K562 (cell line): Measurements from ENCODE around the gene OVOL3. TPM values are rescaled to one million over a fixed set of nuclear protein-coding genes. Genes with fewer than 3 reads are reported as not detected.
A peak's percentile ranks its signal among the peaks of the same experiment; 100 is the strongest.

ENCODE experiments used
- BCLAF1 ChIP-seq, 2 experiments: fragments of 450-650 bp in 1 of 2; IDR thresholded peaks; 2 replicates each; pipeline ENCODE4 v1.6.1; 2011 to 2017; ENCODE audit warnings: low read depth in 2 of 2, antibody characterized with exemption in 1 of 2, borderline replicate concordance in 1 of 2, low read length in 1 of 2, mild to moderate bottlenecking in 1 of 2, mixed read lengths in 1 of 2; ENCODE audit not compliant: control insufficient read depth in 1 of 2
- CCAR2 ChIP-seq: fragments of 200-400 bp; formaldehyde crosslinking; IDR thresholded peaks from 2 replicates; pipeline ENCODE4 v1.6.1; 2017; ENCODE audit warnings: mild to moderate bottlenecking, low read depth, low read length
- ELF1 ChIP-seq: fragments of 200-800 bp; sonication (Bioruptor generic); IDR thresholded peaks from 2 replicates; pipeline ENCODE4 v1.6.1; 2016; ENCODE audit warnings: missing genetic modification characterization, missing compliant biosample characterization
- HBP1 ChIP-seq: fragments of 450-650 bp; formaldehyde crosslinking; IDR thresholded peaks from 2 replicates; pipeline ENCODE4 v1.4.0; 2022; ENCODE audit warnings: missing genetic modification characterization
- MCM7 ChIP-seq, 2 experiments: fragments of 450-650 bp; IDR thresholded peaks; 2 replicates each; pipeline ENCODE4 v1.6.1; 2016 to 2018
- MEF2A ChIP-seq: IDR thresholded peaks from 2 replicates; pipeline ENCODE4 v1.6.1; 2011; ENCODE audit warnings: low read depth, mild to moderate bottlenecking, low read length, moderate library complexity; ENCODE audit not compliant: control insufficient read depth
- POLR3G ChIP-seq: IDR thresholded peaks from 2 replicates; pipeline ENCODE4 v1.6.1; 2011; ENCODE audit not compliant: insufficient read length, insufficient replicate concordance; ENCODE audit errors: extremely low read depth
- RBM14 ChIP-seq: fragments of 200-400 bp; formaldehyde crosslinking; IDR thresholded peaks from 2 replicates; pipeline ENCODE4 v1.6.1; 2018; ENCODE audit warnings: low read depth, mild to moderate bottlenecking, low read length, moderate library complexity, borderline replicate concordance; ENCODE audit not compliant: insufficient read depth
- SNAPC5 ChIP-seq: fragments of 250-450 bp; sonication (Bioruptor Pico); IDR thresholded peaks from 2 replicates; pipeline ENCODE4 v1.8.0; 2021; ENCODE audit warnings: moderate library complexity, mild to moderate bottlenecking, inconsistent platforms
- THRA ChIP-seq: fragments of 450-650 bp; IDR thresholded peaks from 2 replicates; pipeline ENCODE4 v1.6.1; 2017; ENCODE audit warnings: mild to moderate bottlenecking, moderate library complexity
- ZNF124 ChIP-seq: sonication (generic); formaldehyde crosslinking; IDR thresholded peaks from 2 replicates; pipeline ENCODE4 v1.8.1; 2022; ENCODE audit warnings: missing genetic modification reagents
- ZNF140 ChIP-seq: fragments of 250-450 bp; sonication (Bioruptor Pico); IDR thresholded peaks from 2 replicates; pipeline ENCODE4 v1.8.0; 2021; ENCODE audit warnings: moderate library complexity, mild to moderate bottlenecking, inconsistent platforms
- ZNF274 ChIP-seq: IDR thresholded peaks from 2 replicates; pipeline ENCODE4 v1.6.1; 2011; ENCODE audit warnings: low read depth, mild to moderate bottlenecking, low read length, moderate library complexity, borderline replicate concordance
- ZNF695 ChIP-seq: fragments of 450-650 bp; formaldehyde crosslinking; IDR thresholded peaks from 2 replicates; pipeline ENCODE4 v1.4.0; 2020; ENCODE audit warnings: mild to moderate bottlenecking, moderate library complexity
- polyA plus RNA-seq, 8 experiments: library from polyadenylated mRNA; depleted of rRNA in 4 of 8; stranded (reverse) in 5 of 8; unstranded in 3 of 8; fragments of >200 nt; fragmentation: Nextera tagmentation in 2 of 8; fragmentation: Illumina TruSeq in 1 of 8; extraction: Ambion mirVana in 2 of 8; extraction: Trizol in 1 of 8; gene quantifications; 2 replicates each; pipeline versions ENCODE4 v1.2.1 to v1.2.3, GENCODE V29; 2011 to 2014; ENCODE audit warnings: inconsistent platforms in 1 of 8, missing spikeins in 1 of 8
- total RNA-seq, 7 experiments: library from RNA; depleted of rRNA in 6 of 7; stranded (reverse); fragments of >200 nt in 6 of 7; fragmentation: Illumina TruSeq in 2 of 7; extraction: Trizol in 2 of 7; gene quantifications; 2 replicates each; pipeline versions ENCODE4 v1.2.1 to v1.2.3, GENCODE V29; 2011 to 2021; ENCODE audit warnings: low replicate concordance in 1 of 7

OVOL3 gene
- total and polyA plus RNA-seq, 9 of the 15 experiments (the other 6 are each of a cell fraction or from before 2014, with no cell fraction given) = not detected

GRCh38 chr19:36139473-36140303 lies 28.7 kb downstream of the OVOL3 start, which contains the start of gene CAPNS1 (continued):
- TF ChIP-seq THRA (no peak), CCAR2 (no peak), ZNF274 (peak; percentile 38; the same call in 1 of the 2 replicates), RBM14 (no peak), ZNF124 (no peak), MEF2A (no peak), ELF1 (tag) (no peak), BCLAF1 (IDR thresholded peaks at IDR 0.05; ENCODE audit: borderline replicate concordance in 1 of 2, control insufficient read depth in 1 of 2, low read depth in 2 of 2, low read length in 1 of 2) (no peak), POLR3G (no peak), SNAPC5 (CRISPR knock-in tag) (no peak), MCM7 (IDR thresholded peaks at IDR 0.05) (no peak), ZNF140 (no peak), HBP1 (CRISPR knock-in tag) (no peak), ZNF695 (CRISPR knock-in tag) (0 out of 2 replicates have a peak, but pooled peaks have one; percentile 8)
